Measurements from ENCODE around the gene DDC. TPM values are rescaled to one million over a fixed set of nuclear protein-coding genes. Genes with fewer than 3 reads are reported as not detected.

DDC gene
- total RNA-seq, 2 donors from 2014 or later, result 85.4 to 90.2 TPM

- intact Hi-C loops (cut with DNase I), result no loop called here
- Histone ChIP-seq H3K4me1 (no peaks in the 10 kb centered on the region), H3K9me3 (no peaks in the 10 kb centered on the region), H3K9ac (ENCODE audit: low read depth in 2 of 2, low read length in 2 of 2) (no peak overlapping the region), H3K27me3 (no peaks in the 10 kb centered on the region), H3K27ac (no peak overlapping the region), H3K36me3 (no peaks in the 10 kb centered on the region), H3K4me3 (no peak overlapping the region)
- TF ChIP-seq CTCF (IDR thresholded peaks at IDR 0.05), result no peak
- DNase-seq, result no peak
Observed at GRCh38 chr7:50502947-50503346, 62.3 kb downstream of the DDC start.

DNA sequence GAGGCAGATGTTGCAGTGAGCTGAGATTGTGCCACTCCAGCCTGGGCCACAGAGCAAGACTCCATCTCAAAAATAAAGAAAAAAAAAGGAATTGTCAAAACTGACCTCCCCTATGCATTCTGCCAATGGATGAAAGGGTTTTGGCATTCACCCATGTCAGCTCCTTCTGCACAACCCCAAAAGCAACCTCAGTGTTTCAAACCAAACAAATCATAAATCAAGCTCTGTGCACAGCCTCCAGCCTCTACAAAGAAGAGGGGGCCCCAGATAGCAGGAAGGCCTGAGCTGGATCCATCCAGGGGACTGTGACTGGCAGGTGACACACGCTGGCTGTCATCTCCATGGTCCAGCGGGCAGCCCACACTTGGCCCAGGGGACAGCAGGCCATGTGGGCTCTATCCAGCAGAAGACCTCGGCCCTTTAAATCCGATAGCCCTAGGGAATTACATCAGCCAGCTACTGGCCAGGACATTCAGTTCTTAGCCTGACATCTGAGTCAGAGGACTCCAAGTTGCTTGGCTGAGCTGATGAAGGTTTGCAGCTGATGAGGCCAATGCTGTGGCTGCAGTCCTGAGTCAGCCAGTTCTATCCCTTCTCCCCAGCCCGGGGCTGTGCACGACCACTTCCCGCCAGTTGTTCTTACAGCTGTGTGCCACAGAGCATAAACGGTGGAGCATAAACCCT is 63.1 kb downstream of the DDC start:
- intact Hi-C loops (cut with DNase I), result no loop called here
- Histone ChIP-seq H3K27me3 (no peaks in the 10 kb centered on the region), H3K4me1 (no peaks in the 10 kb centered on the region), H3K27ac (no peak overlapping the region), H3K9ac (ENCODE audit: low read depth in 2 of 2, low read length in 2 of 2) (no peak overlapping the region), H3K36me3 (no peaks in the 10 kb centered on the region), H3K9me3 (no peaks in the 10 kb centered on the region), H3K4me3 (no peak overlapping the region)
- no peak for TF ChIP-seq CTCF (IDR thresholded peaks at IDR 0.05)
- DNase-seq, result peak; percentile 44

- H3K4me3 ChIP-seq, result no peak overlapping the region
- no peak overlapping the region for H3K9ac ChIP-seq (ENCODE audit: low read depth in 2 of 2, low read length in 2 of 2)
- no peak overlapping the region for H3K27ac ChIP-seq
- H3K4me1 ChIP-seq, result no peaks in the 10 kb centered on the region
- DNase-seq, result no peak
- TF ChIP-seq CTCF (IDR thresholded peaks at IDR 0.05), result no peak
- intact Hi-C loops (cut with DNase I), result no loop called here
- H3K36me3 ChIP-seq, result no peaks in the 10 kb centered on the region
- no peaks in the 10 kb centered on the region for H3K9me3 ChIP-seq
- no peaks in the 10 kb centered on the region for H3K27me3 ChIP-seq
Observed at GRCh38 chr7:50499092-50499491, 66.1 kb downstream of the DDC start.

DNA sequence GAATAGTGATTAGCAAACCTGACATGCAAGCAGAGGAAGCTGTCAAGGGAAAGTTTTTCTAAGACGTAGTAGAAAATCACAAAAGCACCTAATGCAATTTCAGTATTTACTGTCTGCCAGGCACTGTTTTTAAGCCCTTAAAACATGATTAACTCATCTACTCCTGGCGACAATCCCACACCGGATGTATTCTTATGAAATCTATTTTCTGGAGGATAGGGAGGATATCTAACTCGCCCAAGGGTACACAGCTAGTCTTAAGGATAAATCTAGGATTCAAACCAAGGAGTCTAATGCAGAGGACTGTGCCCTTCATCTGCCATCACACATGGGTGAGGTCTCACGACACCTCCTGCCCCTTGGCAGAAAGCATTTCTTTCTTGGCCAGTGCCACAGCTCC is 67.2 kb downstream of the DDC start:
- intact Hi-C loops (cut with DNase I), result no loop called here
- H3K4me3 ChIP-seq, result no peak overlapping the region
- H3K27ac ChIP-seq, result no peak overlapping the region
- no peaks in the 10 kb centered on the region for H3K4me1 ChIP-seq
- no peak for TF ChIP-seq CTCF (IDR thresholded peaks at IDR 0.05)
- H3K9me3 ChIP-seq, result no peaks in the 10 kb centered on the region
- H3K36me3 ChIP-seq, result no peaks in the 10 kb centered on the region
- no peak overlapping the region for H3K9ac ChIP-seq (ENCODE audit: low read depth in 2 of 2, low read length in 2 of 2)
- DNase-seq, result no peak
- no peaks in the 10 kb centered on the region for H3K27me3 ChIP-seq

DNA sequence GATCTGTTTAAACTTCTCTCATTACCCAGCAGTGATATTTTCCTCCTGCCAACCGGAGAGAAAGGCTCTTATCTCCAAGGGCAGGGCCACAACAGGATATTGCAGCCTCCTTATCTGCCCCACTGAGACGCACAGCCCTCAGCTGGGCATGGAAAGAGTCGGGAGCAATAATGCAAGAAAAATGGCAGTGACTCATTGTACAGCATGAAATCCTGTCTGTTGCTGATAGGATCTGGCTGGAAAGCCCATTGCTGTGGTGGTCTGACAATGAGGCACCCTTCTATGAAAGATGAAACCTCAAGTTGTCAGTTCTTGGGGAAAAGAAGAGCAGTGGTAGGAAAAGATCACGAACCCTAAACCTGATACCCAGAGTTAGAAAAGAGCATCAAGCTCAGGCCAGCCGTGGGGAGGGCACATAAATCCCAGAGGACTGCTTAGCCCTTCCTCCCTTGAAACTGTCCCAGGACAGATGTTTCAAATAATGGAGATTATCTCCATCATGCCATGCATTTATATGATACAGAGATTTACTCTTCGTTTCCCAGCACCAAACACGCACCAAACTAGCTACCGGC is 68.0 kb downstream of the DDC start:
- intact Hi-C loops (cut with DNase I), result no loop called here
- peak overlapping the region; percentile 60 for H3K27ac ChIP-seq
- DNase-seq, result peak; percentile 66
- no peak for TF ChIP-seq CTCF (IDR thresholded peaks at IDR 0.05)
- no peak overlapping the region for H3K9ac ChIP-seq (ENCODE audit: low read depth in 2 of 2, low read length in 2 of 2)
- no peaks in the 10 kb centered on the region for H3K4me1 ChIP-seq
- H3K27me3 ChIP-seq, result no peaks in the 10 kb centered on the region
- H3K9me3 ChIP-seq, result no peaks in the 10 kb centered on the region
- no peak overlapping the region for H3K4me3 ChIP-seq
- H3K36me3 ChIP-seq, result no peaks in the 10 kb centered on the region

Measured in colonic mucosa (tissue), 4 donors.